ENCODE results near the gene RET.

RET gene

DNA sequence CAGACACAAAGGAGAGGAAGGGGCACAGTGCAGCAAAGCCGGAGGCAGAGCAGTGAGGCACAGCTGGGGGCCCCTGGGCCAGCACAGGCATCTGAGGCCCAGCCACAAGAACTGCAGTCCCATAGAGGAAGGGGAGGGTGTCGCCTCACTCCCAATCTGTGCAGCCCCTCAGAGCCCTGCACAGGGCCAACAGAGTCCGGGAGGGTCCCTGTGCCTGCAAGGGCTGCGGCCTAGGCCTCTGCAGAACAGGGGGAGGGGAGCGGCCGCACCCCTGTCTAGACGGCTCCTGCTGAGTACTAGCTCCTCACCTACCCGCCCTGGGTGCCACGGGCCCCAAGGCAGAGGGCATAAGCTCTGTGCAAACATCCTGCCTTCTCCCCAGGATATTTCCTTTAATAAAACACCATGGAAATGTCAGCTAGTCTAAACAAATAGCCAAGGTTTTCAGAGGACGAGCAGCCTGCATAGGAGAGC is 32.4 kb upstream of the RET start:
- DNase-seq (ENCODE audit: low read depth in 2 of 2) = no peak

DNA sequence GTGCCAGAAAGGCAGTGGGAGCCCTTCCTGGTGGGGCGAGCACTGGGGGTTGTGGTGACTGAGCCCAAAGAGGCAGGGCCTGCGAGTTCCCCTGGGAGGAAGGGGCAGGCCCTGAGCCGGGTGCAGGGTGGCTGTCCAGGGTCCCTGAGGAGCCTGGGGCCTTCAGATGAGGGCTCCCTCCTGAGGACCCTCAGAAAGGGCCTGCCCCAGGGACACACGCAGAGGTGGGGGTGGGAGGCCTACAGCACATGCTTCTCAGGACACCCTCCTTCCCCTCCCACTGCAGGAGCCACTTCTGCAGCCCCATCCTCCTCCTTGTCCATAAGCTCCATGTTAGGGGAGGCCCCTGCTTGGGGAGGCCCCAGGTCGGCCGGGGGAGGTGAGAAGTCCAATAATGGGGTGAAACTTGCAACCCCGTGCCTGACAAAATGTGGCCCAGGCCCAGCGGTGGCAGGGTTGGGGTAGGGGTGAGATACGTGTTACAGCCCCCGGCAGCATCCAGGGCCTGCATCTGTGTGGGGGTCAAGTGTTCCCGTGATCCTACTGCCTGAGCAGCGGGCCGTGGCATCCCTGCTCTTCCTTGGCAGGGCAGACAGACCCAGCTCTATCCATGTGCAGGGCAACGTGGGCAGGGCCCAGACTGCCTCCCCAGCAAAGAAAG is 31.8 kb upstream of the RET start:
- DNase-seq (ENCODE audit: low read depth in 2 of 2) = no peak

DNA sequence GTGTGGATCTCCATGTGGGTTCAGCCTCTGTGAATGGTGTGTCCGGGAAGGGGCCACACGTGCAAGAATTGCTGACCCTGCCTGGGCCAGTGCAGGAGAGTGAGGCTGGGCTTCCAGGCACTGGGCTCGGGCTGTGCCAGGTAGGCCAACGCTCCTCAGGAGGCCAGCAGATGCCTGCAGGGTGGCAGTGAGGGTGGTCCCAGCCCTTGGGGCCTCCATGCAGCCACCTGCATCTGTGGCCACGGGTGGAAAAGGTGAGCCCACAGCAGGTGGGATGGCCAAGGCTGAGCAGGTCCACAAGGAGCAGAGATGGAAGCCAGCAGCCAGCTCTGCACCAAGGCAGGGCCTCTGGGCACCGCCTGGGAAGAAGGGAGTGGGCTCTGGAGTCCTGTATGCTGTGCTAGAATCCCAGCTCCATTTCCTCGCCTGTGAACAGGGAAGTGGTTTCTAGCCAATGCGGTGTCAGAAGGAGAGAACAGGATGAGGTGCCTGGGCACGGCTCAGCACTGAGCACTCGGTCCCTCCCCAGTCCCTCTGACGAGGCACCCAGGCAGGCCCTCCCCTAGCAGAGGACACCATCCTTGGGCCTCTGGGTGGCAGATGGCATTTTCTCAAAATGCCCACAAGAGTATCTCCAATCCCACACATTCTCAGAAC is 31.1 kb upstream of the RET start:
- DNase-seq (ENCODE audit: low read depth in 2 of 2) = no peak

DNA sequence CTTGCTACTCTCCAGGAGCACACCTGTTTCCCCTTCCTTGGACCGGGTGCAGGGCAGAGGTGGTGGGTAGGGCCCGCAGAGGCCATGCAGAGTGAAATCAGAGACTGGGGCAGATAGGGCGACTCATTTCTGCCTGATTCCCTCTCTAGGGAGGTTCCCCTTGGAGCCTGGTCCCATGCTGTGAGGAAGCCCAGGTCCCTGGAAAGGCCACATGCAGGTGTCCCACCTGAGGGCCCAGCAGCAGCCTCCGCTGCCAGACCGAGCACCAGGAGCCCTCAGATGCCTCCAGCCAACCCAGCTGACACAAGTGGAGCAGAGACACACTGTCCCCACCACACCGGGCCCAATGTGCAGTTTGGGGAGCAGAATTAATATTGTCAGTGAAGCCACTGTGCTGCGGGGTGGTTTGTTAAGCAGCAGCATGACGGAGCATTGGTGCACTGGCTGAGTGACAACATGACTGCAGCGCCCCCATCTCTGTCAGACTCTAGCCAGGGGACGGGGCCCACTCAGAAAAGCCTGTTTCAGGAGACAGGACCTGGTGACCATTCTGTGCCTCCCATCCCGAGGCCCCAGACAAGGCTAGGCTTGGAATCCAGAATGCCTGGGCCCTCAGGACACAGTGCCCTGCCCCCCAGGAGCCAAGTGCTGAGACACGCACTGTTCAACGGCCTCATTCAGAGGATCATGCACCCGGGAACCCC is 30.4 kb upstream of the RET start:
- DNase-seq (ENCODE audit: low read depth in 2 of 2) = no peak

DNA sequence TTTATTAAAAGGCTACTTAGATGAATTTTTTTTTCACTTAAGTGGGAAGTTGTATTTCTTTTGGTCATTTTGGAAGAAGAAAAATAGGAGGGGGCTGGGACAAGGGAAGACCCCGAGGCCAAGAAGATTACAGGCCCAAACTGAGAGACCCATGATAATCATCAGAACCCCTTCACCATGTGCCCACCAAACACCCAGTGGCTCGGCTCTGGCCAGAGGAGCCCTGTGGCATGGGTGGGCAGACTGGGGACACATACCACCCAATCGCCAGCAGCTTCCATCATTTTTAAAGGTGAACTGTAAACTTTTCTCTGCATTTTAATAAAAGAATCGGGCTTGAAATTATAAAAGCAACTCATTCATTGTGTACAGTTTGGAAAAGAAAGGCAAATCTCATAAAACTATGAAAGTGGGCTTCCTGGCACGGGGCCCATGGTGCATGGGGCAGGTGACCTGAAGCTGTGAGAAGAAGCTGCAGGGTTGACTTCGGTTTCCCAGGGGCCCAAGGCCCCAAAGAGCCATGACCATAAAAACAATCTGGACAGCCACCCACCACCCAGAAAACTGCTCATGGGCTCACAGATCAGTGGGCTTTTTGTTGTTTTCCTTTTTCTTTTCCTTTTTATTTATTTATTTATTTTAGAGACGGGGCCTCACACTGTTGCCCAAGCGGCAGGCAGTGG is 29.4 kb upstream of the RET start:
- DNase-seq (ENCODE audit: low read depth in 2 of 2) = no peak

DNA sequence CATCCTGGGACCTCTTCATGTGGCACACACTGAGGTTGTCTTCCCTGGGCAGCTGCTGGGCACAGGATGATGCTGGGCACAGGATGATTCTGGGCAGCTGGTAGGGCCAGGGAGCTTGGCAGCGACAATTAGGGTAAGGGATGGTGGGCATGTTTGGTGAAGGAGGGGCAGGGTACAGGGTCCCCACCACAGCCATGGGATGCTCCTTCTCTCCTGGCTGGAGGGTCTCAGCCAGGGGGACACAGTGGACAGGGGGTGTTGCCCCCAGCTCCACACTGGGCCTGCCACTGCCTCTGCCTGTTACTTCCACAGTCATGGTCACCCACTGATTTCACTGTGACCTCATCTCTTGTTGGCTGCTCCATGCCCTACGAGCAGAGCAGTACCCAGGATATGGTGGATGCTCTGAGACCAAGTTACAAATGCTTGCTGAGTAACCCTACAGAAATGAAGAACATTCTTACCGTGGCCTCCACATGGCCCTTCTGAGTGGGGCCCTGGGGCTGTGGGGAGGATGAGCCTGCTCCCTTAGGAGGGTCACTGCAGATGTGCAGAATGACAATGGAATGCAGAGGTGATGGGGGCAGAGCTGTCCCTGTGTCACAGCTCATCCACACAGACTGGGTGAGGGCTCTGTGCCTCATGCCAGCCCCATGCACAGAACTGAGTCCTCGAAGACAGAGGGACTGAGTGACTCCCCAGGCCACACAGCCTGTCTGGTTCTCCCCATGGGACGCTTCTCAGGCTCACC is 28.4 kb upstream of the RET start:
- no peak for DNase-seq (ENCODE audit: low read depth in 2 of 2)

DNA sequence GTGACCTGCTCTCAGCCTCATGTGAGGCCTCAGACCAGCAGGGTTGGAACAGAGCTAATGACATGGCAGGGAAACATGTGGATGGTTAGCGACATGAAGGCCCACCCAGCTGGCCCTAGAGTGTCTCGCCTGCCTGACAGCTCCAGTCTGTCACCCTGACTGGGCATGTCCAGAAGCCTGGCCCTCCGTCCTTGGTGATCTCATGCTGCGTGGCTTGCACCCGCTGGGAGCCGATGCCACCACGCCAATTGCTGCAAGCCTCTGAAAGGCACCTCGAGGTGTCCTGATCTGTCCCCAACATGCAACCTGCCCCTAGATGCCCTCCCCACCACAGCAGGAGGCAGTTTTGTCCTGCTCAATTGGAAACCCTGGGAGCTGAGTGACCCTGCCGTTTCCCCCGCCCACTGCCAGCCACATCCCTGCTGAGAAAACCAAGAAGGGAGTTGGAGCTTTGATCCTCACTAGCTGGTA is 27.8 kb upstream of the RET start:
- DNase-seq (ENCODE audit: low read depth in 2 of 2) = no peak

DNA sequence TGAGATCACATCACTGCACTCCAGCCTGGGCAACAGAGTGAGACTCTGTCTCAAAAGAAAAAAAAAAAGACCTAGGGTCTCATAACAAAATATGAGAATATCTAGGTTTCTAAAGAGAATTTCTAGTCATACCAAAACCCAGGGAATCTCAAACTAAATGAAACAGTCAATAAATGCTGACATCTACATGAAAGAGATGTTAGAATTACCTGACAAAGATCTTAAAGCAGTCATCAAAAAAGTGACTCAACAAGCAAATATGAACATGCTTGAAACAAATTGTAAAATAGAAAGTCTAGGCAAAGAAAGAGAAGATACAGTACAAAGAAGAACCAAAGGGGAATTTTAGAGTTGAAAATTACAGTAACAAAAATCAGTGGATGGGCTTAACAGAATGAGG is 26.9 kb upstream of the RET start:
- DNase-seq (ENCODE audit: low read depth in 2 of 2) = no peak

DNA sequence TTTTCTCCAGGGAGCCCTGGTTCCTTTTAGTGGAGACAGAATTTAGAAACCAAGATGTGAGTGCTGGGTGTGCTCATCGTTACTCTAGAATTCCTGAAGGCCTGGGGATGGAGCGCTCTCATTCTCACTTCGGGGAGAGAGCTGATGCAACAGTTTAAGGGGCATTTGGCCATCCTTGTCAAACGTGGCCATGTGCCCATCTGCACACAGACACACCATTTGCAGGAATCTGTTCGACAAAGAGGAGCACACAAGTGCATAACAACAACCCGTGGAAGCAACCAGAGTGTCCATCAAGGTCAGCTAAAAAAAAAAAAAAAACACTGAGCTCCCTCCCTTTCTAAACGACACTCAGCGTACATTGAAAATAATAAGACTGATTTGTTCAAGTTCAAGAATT is 23.0 kb upstream of the RET start:
- DNase-seq (ENCODE audit: low read depth in 2 of 2) = no peak

DNA sequence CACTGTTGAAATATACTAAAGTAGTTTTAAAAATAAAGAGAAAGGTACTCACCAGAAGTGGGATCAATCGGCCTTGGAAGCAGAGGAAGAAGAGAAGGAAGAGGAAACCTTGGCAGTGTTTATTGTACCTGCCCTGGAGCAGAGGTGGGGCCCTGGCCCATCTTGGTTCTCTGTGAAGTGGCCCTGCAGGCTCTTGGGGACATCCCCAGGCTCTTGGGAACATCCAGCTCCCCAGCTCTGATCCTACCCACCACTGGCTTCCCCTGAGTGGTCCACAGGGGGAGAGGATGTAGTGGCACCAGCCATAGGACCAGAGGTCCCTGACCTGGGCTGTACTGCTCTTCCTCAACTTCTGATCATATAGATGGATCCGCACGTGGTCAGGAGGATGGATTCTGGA is 22.3 kb upstream of the RET start:
- no peak for DNase-seq (ENCODE audit: low read depth in 2 of 2)

DNA sequence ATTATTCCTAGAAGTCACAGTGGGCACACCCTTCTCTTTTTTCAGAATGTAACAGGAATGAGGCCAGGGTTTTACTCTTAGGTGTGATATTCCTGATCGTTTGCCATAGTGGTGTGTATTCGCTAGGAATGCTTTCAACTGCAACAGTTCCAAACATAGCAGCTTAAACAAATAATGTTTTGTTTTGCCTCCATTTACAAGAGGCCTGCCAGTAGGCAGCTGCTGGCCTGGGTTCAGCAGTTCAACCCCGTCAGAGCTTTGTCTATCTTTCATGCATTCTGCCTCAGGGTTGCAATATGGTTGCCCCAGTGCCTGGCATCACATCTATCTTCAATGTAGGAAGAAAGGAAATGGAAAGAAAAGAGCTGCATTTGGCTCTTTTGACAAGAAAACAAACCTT is 21.7 kb upstream of the RET start:
- no peak for DNase-seq (ENCODE audit: low read depth in 2 of 2)

DNA sequence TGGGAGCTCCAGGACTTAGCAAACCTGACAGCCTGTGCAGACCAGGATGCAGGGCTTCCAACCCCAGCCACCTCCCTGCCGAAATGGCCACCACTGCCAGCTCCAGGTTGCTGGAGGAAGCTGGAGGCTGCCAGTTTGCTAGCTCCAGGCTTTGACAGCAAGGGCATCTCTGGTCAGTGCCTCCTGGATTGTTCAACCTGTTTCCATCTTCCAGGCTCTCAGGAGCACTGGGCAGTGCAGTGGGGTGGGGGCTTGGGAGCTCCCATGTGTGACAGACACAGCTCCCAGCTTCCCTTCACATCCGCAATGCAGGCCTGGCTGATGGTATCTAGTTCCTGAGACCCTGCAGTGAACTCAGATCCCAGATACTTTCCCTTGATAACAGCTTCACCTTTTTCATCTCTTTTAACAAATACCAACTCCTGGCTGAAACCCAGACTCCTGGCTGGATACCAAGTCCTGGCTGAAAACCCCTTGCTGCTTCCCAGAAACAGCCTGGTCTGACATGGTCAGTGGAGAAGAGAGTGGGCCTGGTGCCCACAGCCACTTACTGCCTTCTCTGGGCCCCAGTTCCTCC is 20.8 kb upstream of the RET start:
- DNase-seq (ENCODE audit: low read depth in 2 of 2) = no peak

DNA sequence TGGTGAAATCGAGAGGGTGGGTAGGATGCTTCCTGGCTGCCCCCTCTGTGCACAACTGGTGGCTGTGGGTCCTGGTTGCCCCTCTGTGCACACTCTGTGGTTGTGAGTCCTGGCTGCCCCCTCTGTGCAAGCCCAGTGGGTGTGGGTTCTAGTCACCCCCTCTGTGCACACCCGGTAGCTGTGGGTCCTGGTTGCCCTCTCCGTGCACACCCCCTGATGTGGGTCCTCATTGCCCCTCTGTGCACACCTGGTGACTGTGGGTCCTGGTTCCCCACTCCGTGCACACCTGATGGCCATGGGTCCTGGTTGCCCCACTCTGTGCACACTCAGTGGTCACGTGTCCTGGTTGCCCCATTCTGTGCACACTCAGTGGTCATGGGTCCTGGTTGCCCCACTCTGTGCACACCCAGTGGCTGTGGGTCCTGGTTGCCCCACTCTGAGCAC is 20.3 kb upstream of the RET start:
- DNase-seq (ENCODE audit: low read depth in 2 of 2) = no peak

DNA sequence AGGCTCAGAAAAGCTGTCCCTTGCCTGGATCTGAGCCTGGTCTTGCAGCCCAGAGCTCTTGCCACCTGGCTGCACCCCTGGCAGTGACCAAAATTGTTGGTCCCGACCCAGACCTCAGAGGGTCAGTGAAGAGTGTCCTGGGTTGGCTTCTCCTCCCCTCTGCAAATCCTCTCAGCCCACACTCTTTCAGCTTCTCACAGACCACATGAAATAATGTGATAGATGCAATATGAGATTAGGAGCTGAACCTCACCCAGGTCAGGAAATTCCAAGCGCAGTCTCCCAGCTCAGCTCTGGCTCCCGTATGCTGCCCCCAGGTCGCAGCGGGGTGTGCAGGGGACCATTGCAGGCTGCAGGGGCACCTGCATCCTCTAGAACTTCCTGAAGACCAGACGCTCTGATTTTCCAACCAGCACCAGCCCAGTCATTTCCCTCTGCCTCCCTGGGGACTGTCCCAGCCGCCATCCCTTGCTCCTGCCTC is 19.6 kb upstream of the RET start:
- DNase-seq (ENCODE audit: low read depth in 2 of 2) = no peak

DNA sequence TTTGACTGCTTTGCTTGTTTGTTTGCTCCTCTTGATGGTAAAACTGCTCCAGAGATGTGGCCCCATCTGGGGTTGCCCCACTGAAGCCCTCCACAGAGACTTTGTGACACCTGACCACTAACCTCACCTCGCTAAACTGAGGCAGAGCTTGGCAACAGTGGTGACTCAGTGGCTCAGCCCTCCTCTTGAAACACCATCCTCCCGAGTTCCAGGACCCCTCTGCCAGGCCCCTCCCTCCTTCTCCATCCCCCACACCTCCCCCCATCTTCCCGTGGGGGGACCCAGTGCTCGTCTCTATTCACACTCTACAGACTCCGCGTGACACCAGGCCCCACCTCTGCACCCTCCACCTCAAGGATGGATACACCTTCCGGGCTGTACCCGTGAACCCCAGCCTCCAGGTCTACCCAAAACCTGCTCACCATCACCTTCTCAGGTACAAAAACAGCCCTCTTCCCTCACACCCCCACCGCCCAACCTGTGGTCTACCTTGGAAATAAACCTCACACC is 19.0 kb upstream of the RET start:
- DNase-seq (ENCODE audit: low read depth in 2 of 2) = no peak

DNA sequence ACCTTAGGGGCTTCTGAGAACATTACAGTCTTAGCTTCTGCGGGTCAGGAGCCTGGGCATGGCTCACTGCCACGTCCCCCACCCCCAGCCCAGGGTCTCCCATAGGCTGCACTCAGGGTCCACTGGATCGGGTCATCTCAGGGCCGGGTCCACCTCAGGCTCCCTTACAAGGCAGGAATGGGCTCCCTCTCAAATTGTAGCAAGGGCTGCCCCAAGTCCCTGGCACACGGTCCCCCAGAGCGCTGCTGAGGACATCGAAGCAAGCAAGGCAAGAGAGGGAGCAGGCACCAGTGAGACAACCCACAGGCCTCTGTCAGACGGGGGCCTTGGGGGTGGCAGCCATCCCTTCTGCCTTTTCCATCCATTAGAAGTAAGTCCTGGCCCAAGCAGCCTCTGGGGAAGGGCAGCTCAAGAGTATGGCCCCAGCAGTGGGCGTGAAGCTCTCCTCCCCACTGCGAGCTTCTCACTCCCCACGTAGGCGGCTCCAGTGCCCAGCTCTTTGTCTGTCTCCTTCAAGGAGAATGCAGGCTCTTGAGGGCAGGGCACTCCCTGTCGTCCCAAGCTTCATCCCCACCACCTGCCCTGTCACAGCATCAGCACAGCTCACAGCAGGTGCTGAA is 18.0 kb upstream of the RET start:
- DNase-seq (ENCODE audit: low read depth in 2 of 2) = no peak

DNA sequence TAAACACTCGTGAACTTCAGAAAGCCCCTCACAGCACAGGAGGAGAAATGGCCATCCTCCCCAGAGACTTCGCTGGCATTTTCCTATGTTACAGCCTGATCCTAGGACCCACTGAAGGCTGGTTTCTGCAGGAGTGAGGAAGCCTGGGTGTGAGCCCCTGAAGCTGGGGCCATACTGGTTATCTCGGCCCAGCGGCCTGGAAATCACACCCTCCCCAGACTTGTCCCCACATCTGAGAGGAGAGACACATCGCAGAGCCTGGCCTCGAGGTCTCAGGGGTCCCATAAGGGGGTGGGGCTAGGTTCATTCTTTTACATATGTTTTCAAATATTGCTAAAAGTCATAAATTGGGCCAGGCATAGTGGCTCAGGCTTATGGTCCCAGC is 17.5 kb upstream of the RET start:
- no peak for DNase-seq (ENCODE audit: low read depth in 2 of 2)

DNA sequence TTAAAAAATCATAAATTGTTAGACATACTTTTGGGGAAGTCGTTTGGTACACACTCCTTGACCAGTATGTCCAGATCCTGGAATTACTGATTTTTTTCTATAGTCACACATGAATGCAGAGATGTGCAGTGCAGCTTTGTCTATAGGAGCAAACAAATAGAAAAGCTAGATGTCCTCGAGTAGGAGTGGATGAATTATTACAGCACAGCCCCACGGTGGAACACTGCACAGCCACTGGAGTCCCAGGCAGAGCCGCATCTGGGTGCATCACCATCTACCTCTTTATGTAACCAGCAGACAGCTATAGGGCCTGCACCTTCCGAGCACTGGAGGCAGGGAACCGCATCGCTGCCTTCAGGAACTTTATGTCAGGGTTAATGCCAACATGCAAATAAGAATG is 17.0 kb upstream of the RET start:
- DNase-seq (ENCODE audit: low read depth in 2 of 2) = no peak

DNA sequence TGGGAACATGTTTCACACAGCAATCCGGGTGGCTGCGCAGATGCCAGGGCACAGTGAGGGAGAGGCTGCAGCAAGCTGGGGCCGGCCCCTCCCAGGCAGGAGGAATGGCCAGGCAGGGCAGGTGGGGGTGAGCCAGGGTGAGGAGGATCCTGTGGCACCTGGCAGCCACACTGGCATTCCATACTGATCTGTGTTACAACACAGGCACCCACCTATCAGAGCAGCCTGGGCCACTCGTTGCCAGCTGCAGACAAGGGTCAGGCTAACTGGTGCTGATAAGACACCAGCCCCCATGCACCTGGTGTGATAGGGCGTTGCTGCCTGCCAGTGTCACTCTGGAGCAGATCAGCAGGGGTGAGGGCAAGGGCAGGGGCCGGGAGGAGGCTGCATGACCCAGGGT is 16.6 kb upstream of the RET start:
- DNase-seq (ENCODE audit: low read depth in 2 of 2) = no peak

DNA sequence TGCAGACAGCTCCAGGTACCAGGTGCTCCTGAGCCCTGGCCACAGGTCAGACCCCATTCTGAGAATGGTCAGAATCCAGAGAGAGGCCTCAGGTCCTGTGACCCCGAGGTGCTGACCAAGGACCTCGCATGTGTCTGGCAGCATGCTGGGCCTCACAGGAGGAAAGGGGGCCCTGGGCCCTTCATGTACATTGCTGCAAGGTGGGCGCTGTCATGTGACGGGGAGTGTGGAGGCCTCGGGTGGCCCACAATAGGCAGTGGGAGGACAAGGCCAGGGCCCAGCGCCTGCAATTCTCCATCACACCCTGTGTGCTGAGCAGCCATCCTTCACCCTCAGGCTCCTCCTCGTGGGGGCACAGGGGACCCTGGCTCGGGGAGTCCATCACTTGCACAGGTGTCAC is 15.5 kb upstream of the RET start:
- DNase-seq (ENCODE audit: low read depth in 2 of 2) = no peak

DNA sequence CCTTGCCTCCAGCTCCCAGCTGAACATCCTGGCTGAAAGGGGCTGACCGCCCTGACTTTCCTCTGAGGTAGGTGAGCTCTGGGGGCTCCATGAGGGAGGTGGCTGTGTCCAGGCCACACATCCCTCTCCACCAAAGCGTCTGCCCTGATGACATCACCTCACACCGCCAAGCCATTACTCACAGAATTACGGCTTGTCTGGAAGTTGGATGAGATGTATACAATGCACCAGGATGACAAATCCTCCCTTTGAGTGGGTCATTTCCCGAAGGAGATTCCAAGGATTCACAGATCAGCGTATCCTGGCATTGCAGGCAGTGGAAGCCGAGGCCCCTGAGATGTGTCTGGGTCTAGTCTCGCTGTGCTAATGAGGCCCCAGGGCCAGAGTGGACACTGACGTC is 15.1 kb upstream of the RET start:
- DNase-seq (ENCODE audit: low read depth in 2 of 2) = no peak
